Nephron (organoid): Measurements from ENCODE around the gene CPSF4.

ENCODE experiments used
- H3K27ac Mint-ChIP-seq, 3 experiments: 2 replicates each; pipeline ENCODE4 v1.8.0; 2020; ENCODE audit warnings: mixed read lengths in 3 of 3, mild to moderate bottlenecking in 2 of 3, moderate library complexity in 1 of 3
- H3K27me3 Mint-ChIP-seq: 2 replicates; pipeline ENCODE4 v1.8.0; 2021; ENCODE audit warnings: low read depth, mild to moderate bottlenecking, moderate library complexity, mixed read lengths
- H3K36me3 Mint-ChIP-seq: 2 replicates; pipeline ENCODE4 v1.8.0; 2020; ENCODE audit warnings: low read depth, mixed read lengths
- H3K4me1 Mint-ChIP-seq: 2 replicates; pipeline ENCODE4 v1.8.0; 2020; ENCODE audit warnings: mixed read lengths
- H3K4me3 Mint-ChIP-seq, 3 experiments: 2 replicates each; pipeline ENCODE4 v1.8.0; 2020; ENCODE audit warnings: mild to moderate bottlenecking in 3 of 3, mixed read lengths in 3 of 3, moderate library complexity in 2 of 3
- H3K9me3 Mint-ChIP-seq: 2 replicates; pipeline ENCODE4 v1.8.0; 2020; ENCODE audit warnings: mixed read lengths
- CTCF ChIP-seq, 3 experiments: fragments of 200-600 bp; sonication (generic); IDR thresholded peaks; one replicate each; pipeline ENCODE4 v1.5.0; 2021; ENCODE audit warnings: antibody characterized with exemption in 3 of 3; ENCODE audit not compliant: unreplicated experiment in 3 of 3

CPSF4 gene

GRCh38 chr7:99461221-99461620 lies 22.5 kb downstream of the CPSF4 start:
- Mint-ChIP-seq H3K27ac (no peak overlapping the region), H3K27me3 (no peaks in the 10 kb centered on the region), H3K9me3 (no peaks in the 10 kb centered on the region), H3K4me1 (peaks cover 49% of the 10 kb centered on the region), H3K36me3 (peaks cover 51% of the 10 kb centered on the region), H3K4me3 (peak overlapping the region in 2 of 3 experiments; percentile 19 to 32)
- TF ChIP-seq CTCF (IDR thresholded peaks at IDR 0.05; ENCODE audit: unreplicated experiment in 3 of 3): no peak

- peaks cover 21% of the 10 kb centered on the region for H3K36me3 Mint-ChIP-seq
- H3K27me3 Mint-ChIP-seq: peaks cover 18% of the 10 kb centered on the region
- no peaks in the 10 kb centered on the region for H3K9me3 Mint-ChIP-seq
- TF ChIP-seq CTCF (IDR thresholded peaks at IDR 0.05; ENCODE audit: unreplicated experiment in 3 of 3): no peak
- H3K27ac Mint-ChIP-seq: peak overlapping the region; percentile 85 to 97 (median 90)
- peaks cover 24% of the 10 kb centered on the region for H3K4me1 Mint-ChIP-seq
- H3K4me3 Mint-ChIP-seq: peak overlapping the region; percentile 86 to 94 (median 93)
These were observed 26.7 kb downstream of the CPSF4 start for GRCh38 chr7:99465421-99465768.

GRCh38 chr7:99468336-99468918 lies 29.7 kb downstream of the CPSF4 start:
- H3K36me3 Mint-ChIP-seq: peaks cover 11% of the 10 kb centered on the region
- no peak for TF ChIP-seq CTCF (IDR thresholded peaks at IDR 0.05; ENCODE audit: unreplicated experiment in 3 of 3)
- H3K27ac Mint-ChIP-seq: no peak overlapping the region
- peak overlapping the region; percentile 32 to 63 (median 56) for H3K4me3 Mint-ChIP-seq
- no peaks in the 10 kb centered on the region for H3K9me3 Mint-ChIP-seq
- peaks cover 26% of the 10 kb centered on the region for H3K4me1 Mint-ChIP-seq
- peaks cover 28% of the 10 kb centered on the region for H3K27me3 Mint-ChIP-seq

GRCh38 chr7:99469381-99470065 lies 30.8 kb downstream of the CPSF4 start:
- peak overlapping the region; percentile 34 to 72 (median 59) for H3K4me3 Mint-ChIP-seq
- peak overlapping the region in 1 of 3 experiments; percentile 64 for H3K27ac Mint-ChIP-seq
- H3K4me1 Mint-ChIP-seq: peaks cover 21% of the 10 kb centered on the region
- H3K9me3 Mint-ChIP-seq: no peaks in the 10 kb centered on the region
- no peak for TF ChIP-seq CTCF (IDR thresholded peaks at IDR 0.05; ENCODE audit: unreplicated experiment in 3 of 3)
- peaks cover 28% of the 10 kb centered on the region for H3K27me3 Mint-ChIP-seq
- H3K36me3 Mint-ChIP-seq: peaks cover 4% of the 10 kb centered on the region

- peaks cover 24% of the 10 kb centered on the region for H3K27me3 Mint-ChIP-seq
- H3K9me3 Mint-ChIP-seq: no peaks in the 10 kb centered on the region
- H3K4me1 Mint-ChIP-seq: peaks cover 10% of the 10 kb centered on the region
- H3K36me3 Mint-ChIP-seq: peaks cover 10% of the 10 kb centered on the region
- H3K4me3 Mint-ChIP-seq: peak within 1 kb of the TSS; percentile 98
- no peak for TF ChIP-seq CTCF (IDR thresholded peaks at IDR 0.05; ENCODE audit: unreplicated experiment in 3 of 3)
- H3K27ac Mint-ChIP-seq: peak within 1 kb of the TSS; percentile 85 to 99 (median 96)
These were observed 34.0 kb downstream of the CPSF4 start, which contains the start of gene ZNF789 for GRCh38 chr7:99472561-99473314. ZNF789 (plus strand) TSS chr7:99472890; CDS start chr7:99476457, 3,567 bp downstream.
